Karpas-422 (cell line): Measurements from ENCODE around the gene ADAMTS15. TPM values are rescaled to one million over a fixed set of nuclear protein-coding genes. Genes with fewer than 3 reads are reported as not detected.

Source experiments
- DNase-seq: peaks from one replicate; pipeline ENCODE4 v3.0.0-alpha.2; 2015
- H2AFZ ChIP-seq: fragments of 200-600 bp; sonication (generic); 2 replicates; pipeline ENCODE4 v1.6.1; 2014; ENCODE audit warnings: antibody characterized with exemption, low read length, mixed read lengths
- H3K27ac ChIP-seq: fragments of 200-600 bp; sonication (generic); 2 replicates; pipeline ENCODE4 v1.5.1; 2014; ENCODE audit warnings: mild to moderate bottlenecking, low read length, moderate library complexity
- H3K27me3 ChIP-seq: fragments of 200-600 bp; sonication (generic); 2 replicates; pipeline ENCODE4 v1.6.1; 2014; ENCODE audit warnings: low read length, mixed read lengths
- H3K36me3 ChIP-seq: fragments of 200-600 bp; sonication (generic); 2 replicates; pipeline ENCODE4 v1.6.1; 2014; ENCODE audit warnings: low read length, mixed read lengths; ENCODE audit not compliant: insufficient read depth
- H3K4me1 ChIP-seq: fragments of 200-600 bp; sonication (generic); 2 replicates; pipeline ENCODE4 v1.6.1; 2014; ENCODE audit warnings: mild to moderate bottlenecking, low read length, mixed read lengths
- H3K4me2 ChIP-seq: fragments of 200-600 bp; sonication (generic); 2 replicates; pipeline ENCODE4 v1.6.1; 2014; ENCODE audit warnings: low read length, low read depth, mild to moderate bottlenecking; ENCODE audit not compliant: poor library complexity, severe bottlenecking
- H3K4me3 ChIP-seq: fragments of 200-600 bp; sonication (generic); 2 replicates; pipeline ENCODE4 v1.5.1; 2014; ENCODE audit warnings: mild to moderate bottlenecking, antibody characterized with exemption, low read length, mixed read lengths
- H3K79me2 ChIP-seq: fragments of 200-600 bp; sonication (generic); 2 replicates; pipeline ENCODE4 v1.6.1; 2014; ENCODE audit warnings: mild to moderate bottlenecking, low read length, mixed read lengths
- H3K9ac ChIP-seq: fragments of 200-600 bp; sonication (generic); 2 replicates; pipeline ENCODE4 v1.6.0; 2014; ENCODE audit warnings: low read length
- H3K9me2 ChIP-seq: fragments of 200-600 bp; sonication (generic), shearing (Covaris generic); replicated peaks from 2 replicates; pipeline ENCODE4 v1.6.0; 2014; ENCODE audit warnings: mild to moderate bottlenecking, low read length, moderate library complexity; ENCODE audit not compliant: insufficient read depth
- H3K9me3 ChIP-seq: fragments of 300-700, 200-600 bp; sonication (generic); 2 replicates; pipeline ENCODE4 v1.6.1; 2014; ENCODE audit warnings: low read length, mixed read lengths
- H4K20me1 ChIP-seq: fragments of 200-600 bp; sonication (generic); 2 replicates; pipeline ENCODE4 v1.6.1; 2014; ENCODE audit warnings: mild to moderate bottlenecking, antibody characterized with exemption, low read length, low read depth; ENCODE audit not compliant: insufficient read depth
- total RNA-seq: library from RNA; depleted of rRNA; stranded (reverse); fragments of >200 nt; shearing (Covaris generic); gene quantifications from 2 replicates; pipeline ENCODE4 v1.2.3, GENCODE V29; 2014; ENCODE audit warnings: low replicate concordance

ADAMTS15 gene
- total RNA-seq, 1 experiment from 2014 or later = not detected

- H3K4me1 ChIP-seq = no peaks in the 10 kb centered on the region
- H3K9me3 ChIP-seq = no peaks in the 10 kb centered on the region
- no peak overlapping the region for H2AFZ ChIP-seq
- DNase-seq = no peak
- H3K27ac ChIP-seq = no peak overlapping the region
- no peaks in the 10 kb centered on the region for H3K79me2 ChIP-seq
- H3K4me2 ChIP-seq = no peak overlapping the region
- no peaks in the 10 kb centered on the region for H3K36me3 ChIP-seq
- H3K9ac ChIP-seq = no peak overlapping the region
- no peak overlapping the region for H3K4me3 ChIP-seq
- no peaks in the 10 kb centered on the region for H3K9me2 ChIP-seq
- no peaks in the 10 kb centered on the region for H4K20me1 ChIP-seq
- H3K27me3 ChIP-seq = no peaks in the 10 kb centered on the region
Observed at GRCh38 chr11:130465263-130465662, 16.8 kb downstream of the ADAMTS15 start.

DNA sequence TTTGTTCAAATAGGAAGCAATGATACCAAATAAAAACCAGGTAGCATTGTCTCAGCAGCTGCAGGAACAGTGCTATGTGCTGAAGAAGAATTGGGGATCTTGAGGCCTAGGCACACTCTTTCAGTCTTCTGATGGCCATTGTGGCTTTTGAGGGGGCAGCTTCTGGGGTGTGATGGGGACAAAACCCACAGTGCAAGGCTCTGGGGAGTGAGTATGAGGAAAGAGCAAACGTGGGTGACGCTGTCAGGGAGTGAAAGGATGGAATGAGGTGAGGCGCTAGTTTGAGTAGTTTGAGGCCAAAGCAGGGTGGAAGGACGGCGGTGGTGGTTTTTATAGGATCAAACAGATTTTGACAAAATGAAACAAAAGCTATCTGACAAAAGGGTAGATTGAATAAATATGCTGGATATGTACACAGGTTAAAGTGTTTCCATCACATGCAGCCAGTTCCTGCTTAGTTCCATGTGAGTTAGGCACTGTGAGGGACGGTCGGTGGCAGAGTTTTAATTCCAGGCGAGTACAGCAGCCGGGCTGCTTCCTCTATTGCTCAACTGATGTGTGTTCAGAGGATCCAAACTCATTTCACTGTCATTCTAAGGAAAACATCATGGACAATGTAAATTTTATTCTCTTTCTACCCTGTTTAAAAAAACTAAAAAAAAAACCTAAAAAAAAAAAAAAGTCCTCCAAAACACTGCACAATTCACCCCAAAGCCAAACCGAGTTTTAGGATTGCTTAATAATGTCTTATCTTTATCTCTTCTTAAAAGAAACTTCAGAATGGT, 18.9 kb downstream of the ADAMTS15 start:
- no peak overlapping the region for H3K4me2 ChIP-seq
- H3K9me3 ChIP-seq = no peaks in the 10 kb centered on the region
- H3K4me3 ChIP-seq = no peak overlapping the region

GRCh38 chr11:130469181-130469580, 20.7 kb downstream of the ADAMTS15 start:
- Histone ChIP-seq H4K20me1 (no peaks in the 10 kb centered on the region), H3K4me2 (no peak overlapping the region), H3K36me3 (no peaks in the 10 kb centered on the region), H3K4me1 (no peaks in the 10 kb centered on the region), H3K4me3 (no peak overlapping the region), H3K79me2 (no peaks in the 10 kb centered on the region), H3K9me2 (no peaks in the 10 kb centered on the region), H2AFZ (no peak overlapping the region), H3K27me3 (no peaks in the 10 kb centered on the region), H3K27ac (no peak overlapping the region), H3K9me3 (no peaks in the 10 kb centered on the region), H3K9ac (no peak overlapping the region)
- no peak for DNase-seq

More for the DNA sequence above, 18.9 kb downstream of the ADAMTS15 start:
- no peaks in the 10 kb centered on the region for H3K4me1 ChIP-seq
- no peaks in the 10 kb centered on the region for H3K79me2 ChIP-seq
- no peak overlapping the region for H3K27ac ChIP-seq
- H4K20me1 ChIP-seq = no peaks in the 10 kb centered on the region
- no peaks in the 10 kb centered on the region for H3K9me2 ChIP-seq
- no peaks in the 10 kb centered on the region for H3K36me3 ChIP-seq
- H3K9ac ChIP-seq = no peak overlapping the region
- H3K27me3 ChIP-seq = no peaks in the 10 kb centered on the region
- no peak overlapping the region for H2AFZ ChIP-seq
- no peak for DNase-seq

- H3K9ac ChIP-seq = no peak overlapping the region
- H3K27ac ChIP-seq = no peak overlapping the region
- no peaks in the 10 kb centered on the region for H3K79me2 ChIP-seq
- H4K20me1 ChIP-seq = no peaks in the 10 kb centered on the region
- no peak overlapping the region for H2AFZ ChIP-seq
- H3K9me3 ChIP-seq = no peaks in the 10 kb centered on the region
- DNase-seq = no peak
- H3K36me3 ChIP-seq = no peaks in the 10 kb centered on the region
- no peak overlapping the region for H3K4me2 ChIP-seq
- no peaks in the 10 kb centered on the region for H3K27me3 ChIP-seq
- no peaks in the 10 kb centered on the region for H3K9me2 ChIP-seq
- H3K4me1 ChIP-seq = no peaks in the 10 kb centered on the region
- H3K4me3 ChIP-seq = no peak overlapping the region
Observed at GRCh38 chr11:130470832-130471706, 22.6 kb downstream of the ADAMTS15 start.

DNA sequence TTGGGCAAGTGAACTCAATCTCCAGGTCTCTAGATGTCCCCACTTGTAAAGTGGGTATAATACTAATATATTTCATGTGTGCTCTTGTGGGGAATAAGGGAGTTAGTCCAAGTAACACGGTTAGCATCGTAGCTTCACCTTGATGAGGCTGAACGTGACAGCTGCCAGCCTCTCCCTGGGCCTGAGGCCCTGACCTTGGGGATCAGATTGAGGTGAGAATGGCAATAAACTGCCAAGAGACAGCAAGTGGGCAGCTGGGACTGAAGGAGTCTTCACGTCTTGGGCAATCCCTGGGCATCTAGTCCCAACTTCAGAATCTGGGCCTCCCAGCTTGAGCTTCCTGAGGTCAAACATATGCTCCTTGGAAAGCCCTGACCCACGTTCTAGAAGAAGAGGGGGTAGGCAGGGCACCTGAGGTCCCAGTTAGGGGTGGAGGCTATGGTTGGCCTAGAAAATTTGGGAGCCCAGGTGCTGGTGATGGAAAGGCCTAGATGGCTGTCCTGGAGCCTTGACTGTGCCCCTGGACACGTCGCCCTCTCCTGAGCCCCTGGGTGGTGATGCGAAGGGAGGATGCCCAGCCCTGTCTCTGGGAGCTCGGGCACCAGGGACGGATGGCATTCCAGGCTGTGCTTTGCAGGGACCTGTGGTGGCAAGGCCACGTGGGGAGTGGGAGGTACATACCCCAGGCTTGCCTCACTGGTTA, 23.4 kb downstream of the ADAMTS15 start:
- H3K9ac ChIP-seq = no peak overlapping the region
- H3K36me3 ChIP-seq = no peaks in the 10 kb centered on the region
- no peaks in the 10 kb centered on the region for H3K9me2 ChIP-seq
- H3K9me3 ChIP-seq = no peaks in the 10 kb centered on the region
- DNase-seq = no peak
- no peak overlapping the region for H3K4me2 ChIP-seq
- H3K27me3 ChIP-seq = no peaks in the 10 kb centered on the region
- no peaks in the 10 kb centered on the region for H3K4me1 ChIP-seq
- H3K27ac ChIP-seq = no peak overlapping the region
- H3K79me2 ChIP-seq = no peaks in the 10 kb centered on the region
- no peaks in the 10 kb centered on the region for H4K20me1 ChIP-seq
- no peak overlapping the region for H2AFZ ChIP-seq
- no peak overlapping the region for H3K4me3 ChIP-seq

- no peaks in the 10 kb centered on the region for H3K9me2 ChIP-seq
- no peak overlapping the region for H3K9ac ChIP-seq
- H3K79me2 ChIP-seq = no peaks in the 10 kb centered on the region
- no peaks in the 10 kb centered on the region for H4K20me1 ChIP-seq
- no peak overlapping the region for H3K4me2 ChIP-seq
- H3K27me3 ChIP-seq = no peaks in the 10 kb centered on the region
- H3K9me3 ChIP-seq = no peaks in the 10 kb centered on the region
- H3K4me1 ChIP-seq = no peaks in the 10 kb centered on the region
- H3K27ac ChIP-seq = no peak overlapping the region
- no peak overlapping the region for H3K4me3 ChIP-seq
- DNase-seq = no peak
- H3K36me3 ChIP-seq = no peaks in the 10 kb centered on the region
- H2AFZ ChIP-seq = no peak overlapping the region
Observed at GRCh38 chr11:130472434-130472961, 24.1 kb downstream of the ADAMTS15 start.

DNA sequence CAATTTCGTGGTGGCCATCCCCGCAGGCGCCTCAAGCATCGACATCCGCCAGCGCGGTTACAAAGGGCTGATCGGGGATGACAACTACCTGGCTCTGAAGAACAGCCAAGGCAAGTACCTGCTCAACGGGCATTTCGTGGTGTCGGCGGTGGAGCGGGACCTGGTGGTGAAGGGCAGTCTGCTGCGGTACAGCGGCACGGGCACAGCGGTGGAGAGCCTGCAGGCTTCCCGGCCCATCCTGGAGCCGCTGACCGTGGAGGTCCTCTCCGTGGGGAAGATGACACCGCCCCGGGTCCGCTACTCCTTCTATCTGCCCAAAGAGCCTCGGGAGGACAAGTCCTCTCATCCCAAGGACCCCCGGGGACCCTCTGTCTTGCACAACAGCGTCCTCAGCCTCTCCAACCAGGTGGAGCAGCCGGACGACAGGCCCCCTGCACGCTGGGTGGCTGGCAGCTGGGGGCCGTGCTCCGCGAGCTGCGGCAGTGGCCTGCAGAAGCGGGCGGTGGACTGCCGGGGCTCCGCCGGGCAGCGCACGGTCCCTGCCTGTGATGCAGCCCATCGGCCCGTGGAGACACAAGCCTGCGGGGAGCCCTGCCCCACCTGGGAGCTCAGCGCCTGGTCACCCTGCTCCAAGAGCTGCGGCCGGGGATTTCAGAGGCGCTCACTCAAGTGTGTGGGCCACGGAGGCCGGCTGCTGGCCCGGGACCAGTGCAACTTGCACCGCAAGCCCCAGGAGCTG, 24.8 kb downstream of the ADAMTS15 start:
- Histone ChIP-seq H3K9me2 (no peaks in the 10 kb centered on the region), H4K20me1 (no peaks in the 10 kb centered on the region), H3K9me3 (no peaks in the 10 kb centered on the region), H3K4me1 (no peaks in the 10 kb centered on the region), H3K79me2 (no peaks in the 10 kb centered on the region), H3K36me3 (no peaks in the 10 kb centered on the region), H3K27ac (no peak overlapping the region), H3K4me2 (no peak overlapping the region), H3K27me3 (no peaks in the 10 kb centered on the region), H3K4me3 (no peak overlapping the region), H3K9ac (no peak overlapping the region), H2AFZ (no peak overlapping the region)
- no peak for DNase-seq
